Progenitor cell of endocrine pancreas (in vitro differentiated cells): ENCODE measurements around the gene IRX6. TPM values are rescaled to one million over a fixed set of nuclear protein-coding genes. Genes with fewer than 3 reads are reported as not detected.

Experiments
- DNase-seq: peaks from one replicate; pipeline ENCODE4 v3.0.0; 2021; ENCODE audit warnings: low spot score; ENCODE audit not compliant: unreplicated experiment
- H3K27ac Mint-ChIP-seq: 2 replicates; pipeline ENCODE4 v1.8.0; 2021; ENCODE audit warnings: mild to moderate bottlenecking, moderate library complexity, mixed read lengths
- H3K27me3 Mint-ChIP-seq: 2 replicates; pipeline ENCODE4 v1.8.0; 2021; ENCODE audit warnings: mixed read lengths
- H3K36me3 Mint-ChIP-seq: 2 replicates; pipeline ENCODE4 v1.8.0; 2022; ENCODE audit warnings: mixed read lengths; ENCODE audit not compliant: insufficient read depth
- H3K4me1 Mint-ChIP-seq: 2 replicates; pipeline ENCODE4 v1.8.0; 2021; ENCODE audit warnings: low read depth, mixed read lengths
- H3K4me3 Mint-ChIP-seq: 2 replicates; pipeline ENCODE4 v1.8.0; 2021; ENCODE audit warnings: low read depth, mild to moderate bottlenecking, moderate library complexity, mixed read lengths
- H3K9me3 Mint-ChIP-seq: 2 replicates; pipeline ENCODE4 v1.8.0; 2021; ENCODE audit warnings: low read depth, mixed read lengths
- total RNA-seq: library from RNA; stranded (reverse); gene quantifications from 2 replicates; pipeline ENCODE4 v1.2.1, GENCODE V29; 2021
- TF ChIP-seq, protein P1 (sequence below): fragments of 200-600 bp; sonication (generic); IDR thresholded peaks from one replicate; pipeline ENCODE4 v1.5.0; 2021; ENCODE audit warnings: antibody characterized with exemption, mild to moderate bottlenecking; ENCODE audit not compliant: unreplicated experiment

Gene IRX6
- total RNA-seq, 1 donor from 2014 or later: not detected

DNA sequence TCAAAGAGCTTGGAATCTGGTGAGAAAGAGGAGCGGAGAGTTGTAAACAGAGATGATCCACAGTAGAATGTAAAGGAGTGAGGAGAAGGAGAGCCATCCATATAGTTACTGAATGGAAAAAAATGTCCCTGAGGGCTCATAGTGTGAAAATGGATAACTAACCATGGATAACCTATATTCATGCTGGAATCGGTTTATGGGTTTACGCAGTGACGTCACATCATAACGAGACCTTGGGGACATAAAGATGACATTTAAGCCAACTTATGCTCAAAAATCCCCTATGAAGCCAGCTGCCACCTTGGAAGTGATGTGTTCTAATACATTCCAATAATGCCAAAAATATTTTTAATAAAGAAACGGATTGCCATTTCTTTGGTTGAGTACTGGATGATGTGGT is 22.5 kb downstream of the IRX6 start:
- TF ChIP-seq, protein P1, sequence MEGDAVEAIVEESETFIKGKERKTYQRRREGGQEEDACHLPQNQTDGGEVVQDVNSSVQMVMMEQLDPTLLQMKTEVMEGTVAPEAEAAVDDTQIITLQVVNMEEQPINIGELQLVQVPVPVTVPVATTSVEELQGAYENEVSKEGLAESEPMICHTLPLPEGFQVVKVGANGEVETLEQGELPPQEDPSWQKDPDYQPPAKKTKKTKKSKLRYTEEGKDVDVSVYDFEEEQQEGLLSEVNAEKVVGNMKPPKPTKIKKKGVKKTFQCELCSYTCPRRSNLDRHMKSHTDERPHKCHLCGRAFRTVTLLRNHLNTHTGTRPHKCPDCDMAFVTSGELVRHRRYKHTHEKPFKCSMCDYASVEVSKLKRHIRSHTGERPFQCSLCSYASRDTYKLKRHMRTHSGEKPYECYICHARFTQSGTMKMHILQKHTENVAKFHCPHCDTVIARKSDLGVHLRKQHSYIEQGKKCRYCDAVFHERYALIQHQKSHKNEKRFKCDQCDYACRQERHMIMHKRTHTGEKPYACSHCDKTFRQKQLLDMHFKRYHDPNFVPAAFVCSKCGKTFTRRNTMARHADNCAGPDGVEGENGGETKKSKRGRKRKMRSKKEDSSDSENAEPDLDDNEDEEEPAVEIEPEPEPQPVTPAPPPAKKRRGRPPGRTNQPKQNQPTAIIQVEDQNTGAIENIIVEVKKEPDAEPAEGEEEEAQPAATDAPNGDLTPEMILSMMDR: no peak

DNA sequence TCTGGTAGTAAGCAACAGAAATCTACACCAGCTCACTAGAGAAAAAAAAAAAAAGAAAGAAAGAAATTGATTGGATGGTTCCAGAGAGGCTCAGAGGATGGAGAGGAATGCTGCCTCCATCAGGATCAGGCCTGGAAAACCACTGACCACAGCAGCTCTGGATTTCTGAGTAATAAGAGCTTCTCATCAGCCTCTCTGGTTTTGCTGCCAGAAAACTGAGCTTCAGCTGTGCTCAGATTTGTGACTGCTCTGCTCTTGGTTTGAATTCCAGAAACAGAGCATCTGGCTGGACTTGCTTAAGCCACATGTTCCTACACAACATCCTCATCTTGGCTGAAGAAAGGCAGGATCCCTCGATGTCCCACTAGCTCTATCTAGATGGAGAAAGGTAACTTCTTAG is 25.9 kb downstream of the IRX6 start:
- H3K36me3 Mint-ChIP-seq: no peaks in the 10 kb centered on the region

More for the DNA sequence above, 22.5 kb downstream of the IRX6 start:
- Mint-ChIP-seq H3K36me3 (no peaks in the 10 kb centered on the region), H3K9me3 (no peaks in the 10 kb centered on the region), H3K27me3 (peaks cover 38% of the 10 kb centered on the region), H3K4me3 (no peak overlapping the region), H3K4me1 (no peaks in the 10 kb centered on the region), H3K27ac (no peak overlapping the region)
- DNase-seq: no peak

DNA sequence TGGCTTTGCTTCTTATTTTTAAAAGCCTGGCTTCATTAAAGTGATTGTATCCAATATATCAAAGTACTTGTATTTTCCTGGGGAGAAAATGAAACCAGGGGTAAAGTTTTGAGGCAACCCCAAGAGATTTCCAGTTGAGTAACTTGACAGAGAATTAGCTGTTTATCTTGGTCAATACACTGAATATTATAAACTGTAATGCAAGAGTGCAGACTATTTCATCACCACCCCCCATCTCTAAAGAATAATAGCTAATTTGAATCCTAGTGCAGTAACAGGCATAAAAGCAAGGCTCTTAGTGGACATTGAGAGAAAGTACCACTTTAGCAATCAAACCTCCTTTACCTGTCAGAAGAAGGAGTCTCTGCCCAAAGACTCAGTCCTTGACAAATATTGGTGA is 27.0 kb downstream of the IRX6 start:
- Mint-ChIP-seq H3K27ac (no peak overlapping the region), H3K27me3 (peaks cover 24% of the 10 kb centered on the region), H3K4me1 (no peaks in the 10 kb centered on the region), H3K9me3 (no peaks in the 10 kb centered on the region), H3K4me3 (no peak overlapping the region), H3K36me3 (no peaks in the 10 kb centered on the region)
- no peak for DNase-seq
- TF ChIP-seq, protein P1: no peak

More for the DNA sequence above, 25.9 kb downstream of the IRX6 start:
- Mint-ChIP-seq H3K4me3 (no peak overlapping the region), H3K27ac (no peak overlapping the region), H3K4me1 (no peaks in the 10 kb centered on the region), H3K9me3 (no peaks in the 10 kb centered on the region), H3K27me3 (peaks cover 24% of the 10 kb centered on the region)
- TF ChIP-seq, protein P1: no peak
- no peak for DNase-seq

DNA sequence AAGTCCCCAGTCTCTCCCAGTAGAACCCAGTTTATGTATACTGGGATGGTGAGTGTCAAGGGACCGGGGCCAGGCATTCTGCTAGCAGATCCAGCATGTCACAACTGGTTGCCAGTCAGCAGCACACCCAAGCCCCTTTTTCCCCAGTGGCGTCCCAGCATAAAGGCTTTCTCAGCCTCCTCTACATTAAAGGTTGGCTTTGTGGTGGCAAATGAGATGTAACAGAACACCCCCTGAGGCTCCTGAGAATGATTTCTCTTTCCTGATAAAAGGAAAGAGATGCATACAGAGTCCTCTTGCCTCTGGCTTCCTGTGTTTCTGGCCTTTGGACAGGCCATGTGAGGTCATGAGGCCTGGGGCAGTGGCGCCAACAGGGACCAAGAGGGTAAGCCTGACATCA is 27.9 kb downstream of the IRX6 start:
- no peak overlapping the region for H3K4me3 Mint-ChIP-seq
- DNase-seq: no peak
- peaks cover 24% of the 10 kb centered on the region for H3K27me3 Mint-ChIP-seq
- H3K27ac Mint-ChIP-seq: no peak overlapping the region
- TF ChIP-seq, protein P1: no peak
- no peaks in the 10 kb centered on the region for H3K9me3 Mint-ChIP-seq
- no peaks in the 10 kb centered on the region for H3K36me3 Mint-ChIP-seq
- no peaks in the 10 kb centered on the region for H3K4me1 Mint-ChIP-seq

DNA sequence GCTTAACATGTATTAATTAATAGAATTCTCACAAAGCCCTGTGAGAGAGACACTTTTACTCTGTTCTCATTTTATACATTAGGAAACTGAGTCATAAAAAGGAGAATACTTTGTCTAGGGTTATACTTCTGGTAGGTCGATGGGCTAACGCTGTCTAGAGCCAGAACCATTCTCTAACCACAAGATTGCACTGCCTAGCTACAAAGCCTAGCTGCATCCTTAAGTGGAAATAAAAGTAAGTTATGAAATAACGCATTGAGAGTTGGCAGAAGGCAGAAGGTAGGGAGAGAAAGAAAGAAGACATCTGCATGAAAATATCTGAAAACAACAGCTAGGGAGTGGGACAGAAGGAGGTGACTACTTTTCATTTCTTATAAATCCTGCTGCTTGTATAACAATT is 33.2 kb downstream of the IRX6 start:
- Mint-ChIP-seq H3K27me3 (peaks cover 31% of the 10 kb centered on the region), H3K9me3 (no peaks in the 10 kb centered on the region), H3K4me3 (no peak overlapping the region), H3K36me3 (no peaks in the 10 kb centered on the region), H3K4me1 (no peaks in the 10 kb centered on the region), H3K27ac (no peak overlapping the region)
- TF ChIP-seq, protein P1: no peak
- DNase-seq: no peak
